ENCODE data around the gene CASP2. TPM values are rescaled to one million over a fixed set of nuclear protein-coding genes. Genes with fewer than 3 reads are reported as not detected.
A peak's percentile ranks its signal among the peaks of the same experiment; 100 is the strongest.

The CASP2 gene
- total RNA-seq, 1 experiment from 2014 or later: 65.3 TPM

- no peak overlapping the region for H3K56ac ChIP-seq (ENCODE audit: insufficient read length, low read depth, low read length)
- peaks cover 16 to 24% (median 17%) of the 10 kb centered on the region in 3 experiments for H3K36me3 Mint-ChIP-seq (ENCODE audit: insufficient read depth in 1 of 3, low read depth in 3 of 3)
- H3K4me1 ChIP-seq (ENCODE audit: insufficient read depth, low read length): peaks cover 9% of the 10 kb centered on the region; the same call in 1 of the 2 replicates
- peaks cover 10% of the 10 kb centered on the region for H3K23me2 ChIP-seq (ENCODE audit: insufficient read length, low read depth, low read length, poor library complexity, severe bottlenecking)
- H2AK5ac ChIP-seq (ENCODE audit: insufficient read length, low read length): no peak overlapping the region
- H3K9me3 Mint-ChIP-seq: peaks cover 12 to 14% of the 10 kb centered on the region in 2 experiments
- H3K4me3 Mint-ChIP-seq: peak overlapping the region; percentile 46 to 68; a peak in 4 of 5 replicates
- H3K27ac ChIP-seq (ENCODE audit: insufficient read length, low read depth, low read length): no peak overlapping the region
- no peak overlapping the region for H4K91ac ChIP-seq (ENCODE audit: insufficient read length, low read depth, low read length)
- H2BK20ac ChIP-seq (ENCODE audit: low read depth, low read length, poor library complexity, severe bottlenecking): no peak overlapping the region
- peaks cover 10% of the 10 kb centered on the region; the same call in 1 of the 2 replicates for H3K27me3 ChIP-seq (ENCODE audit: insufficient read depth, low read length)
- H2BK15ac ChIP-seq (ENCODE audit: low read depth, low read length): no peak overlapping the region
- no peak overlapping the region for H2BK5ac ChIP-seq (ENCODE audit: insufficient read length, low read length)
- whole genome bisulfite sequencing (ENCODE audit: extremely low coverage, insufficient read length, low lambda C conversion rate): no CpG with 5 or more reads among the region's 3 CpGs
- no peak overlapping the region for H4K5ac ChIP-seq (ENCODE audit: insufficient read length, low read depth, low read length)
- H3K4me2 ChIP-seq (ENCODE audit: insufficient read depth, insufficient read length, low read length): peak overlapping the region; percentile 61
- no peak overlapping the region for H3K14ac ChIP-seq (ENCODE audit: insufficient read depth, low read length)
- no peak overlapping the region for H3K4ac ChIP-seq (ENCODE audit: low read depth, low read length)
- peaks cover 39 to 45% of the 10 kb centered on the region in 2 experiments for H3K4me1 Mint-ChIP-seq
- DNase-seq: peak; percentile 48
- H2BK120ac ChIP-seq (ENCODE audit: low read depth, low read length, poor library complexity, severe bottlenecking): no peak overlapping the region
- no peak overlapping the region for H3K23ac ChIP-seq (ENCODE audit: insufficient read length, low read depth, low read length)
- H2BK12ac ChIP-seq (ENCODE audit: insufficient read length, low read depth, low read length): no peak overlapping the region
- H3K27me3 Mint-ChIP-seq (ENCODE audit: low read depth): peaks cover 44% of the 10 kb centered on the region
- no peak overlapping the region for H3K27ac Mint-ChIP-seq
- no peak overlapping the region for H3K9ac ChIP-seq (ENCODE audit: extremely low read depth, insufficient read length, low read length)
- H3K79me2 ChIP-seq (ENCODE audit: insufficient read depth, low read length): peaks cover 12% of the 10 kb centered on the region; the same call in 1 of the 2 replicates
- H3T11ph ChIP-seq (ENCODE audit: low read length): no peak overlapping the region
- no peak overlapping the region for H3K18ac ChIP-seq (ENCODE audit: insufficient read length, low read depth, low read length)
- no peaks in the 10 kb centered on the region for H4K20me1 ChIP-seq (ENCODE audit: control insufficient read depth, insufficient read depth, insufficient read length)
- H2AFZ ChIP-seq (ENCODE audit: low read length): no peak overlapping the region
- H3K9me3 ChIP-seq (ENCODE audit: control insufficient read depth, low read depth, low read length): peaks cover 10% of the 10 kb centered on the region
- no peak overlapping the region for H4K8ac ChIP-seq (replicated peaks; ENCODE audit: insufficient read length, low read depth, low read length)
- H3K79me1 ChIP-seq (ENCODE audit: insufficient read depth, low read depth, low read length, poor library complexity, severe bottlenecking): no peaks in the 10 kb centered on the region
- no peak for TF ChIP-seq CTCF (conservative IDR thresholded peaks at IDR 0.05)
Measured at GRCh38 chr7:143285470-143285778, 2.7 kb upstream of the CASP2 start.
